Measurements from ENCODE around the gene CCL22.

DNA sequence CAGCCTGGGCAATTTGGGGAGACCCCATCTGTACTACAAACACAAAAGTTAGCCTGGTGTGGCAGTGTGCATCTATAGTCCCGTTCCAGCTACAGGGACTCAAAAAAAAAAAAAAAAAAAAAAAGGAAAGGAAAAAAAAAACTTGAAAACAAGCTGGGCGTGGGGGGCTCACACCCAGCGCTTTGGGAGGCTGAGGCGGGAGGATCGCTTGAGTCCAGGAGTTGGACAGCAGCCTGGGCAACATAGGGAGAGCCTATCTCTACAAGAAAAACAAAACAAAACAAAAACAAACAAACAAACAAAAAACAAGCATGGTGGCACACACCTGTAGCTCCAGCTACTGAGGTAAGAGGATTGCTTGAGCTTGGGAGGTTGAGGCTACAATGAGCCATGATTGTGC lies 33.1 kb downstream of the CCL22 start:
- no peak for TF ChIP-seq CTCF (IDR thresholded peaks at IDR 0.05)
- TF ChIP-seq POLR2A (IDR thresholded peaks at IDR 0.05) = no peak
